ENCODE data around the gene KRT85.

- no peak for TF ChIP-seq EZH2 (IDR thresholded peaks at IDR 0.05; ENCODE audit: low read length)
- no peak for TF ChIP-seq CTCF (optimal IDR thresholded peaks at IDR 0.05 in 1 of 3, IDR thresholded peaks at IDR 0.05 in 1 of 3, conservative IDR thresholded peaks at IDR 0.05 in 1 of 3; ENCODE audit: extremely low read depth in 1 of 3, insufficient read depth in 2 of 3, low read length in 3 of 3)
Measured at GRCh38 chr12:52331833-52332232, 35.4 kb downstream of the KRT85 start.

Data from keratinocyte (primary cell).